Spleen (tissue), 7 donors: ENCODE data around the gene PNMA1.

ENCODE experiments used
- POLR2A ChIP-seq, 3 donors: fragments of 450-650 bp; IDR thresholded peaks; one replicate each; pipeline ENCODE4 v1.5.1; 2017; ENCODE audit warnings: antibody characterized with exemption in 3 of 3, mild to moderate bottlenecking in 1 of 3
- POLR2AphosphoS5 ChIP-seq, 3 donors: sonication (generic); formaldehyde crosslinking; IDR thresholded peaks; one replicate each; pipeline ENCODE4 v1.5.1; 2017; ENCODE audit warnings: antibody characterized with exemption in 3 of 3
- TF ChIP-seq, protein P1 (sequence below), 11 experiments: fragments of 200-600 bp in 7 of 11; fragments of 450-650 bp in 4 of 11; sonication (generic) in 4 of 11; IDR thresholded peaks in 8 of 11; conservative IDR thresholded peaks in 3 of 11; 1 replicate in 7 of 11; 2 replicates in 4 of 11; pipeline versions ENCODE4 v1.4.0 to v1.8.0; 2016 to 2021; ENCODE audit warnings: antibody characterized with exemption in 11 of 11, inconsistent platforms in 4 of 11, mild to moderate bottlenecking in 1 of 11
- donor health status: DM: no; HTN: no; CAD: no; lungs with moderate emphysema.
- donor health status: DM: no; HTN: no; CAD: no.
- donor health status: DM: no; HTN: no; CAD: no.

DNA sequence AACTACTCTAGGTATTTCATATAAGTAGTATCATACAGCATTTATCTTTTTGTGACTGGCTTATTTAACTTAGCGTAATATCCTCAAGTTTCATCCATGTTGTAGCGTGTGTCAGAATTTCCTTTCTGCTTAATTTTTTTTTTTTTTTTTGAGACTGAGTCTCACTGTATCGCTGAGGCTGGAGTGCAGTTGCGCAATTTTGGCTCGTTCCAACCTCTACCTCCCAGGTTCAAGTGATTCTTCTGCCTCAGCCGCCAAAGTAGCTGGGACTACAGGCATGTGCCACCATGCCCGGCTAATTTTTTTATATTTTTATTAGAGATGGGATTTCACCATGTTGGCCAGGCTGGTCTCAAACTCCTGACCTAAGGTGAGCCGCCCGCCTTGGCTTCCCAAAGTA is 28.9 kb downstream of the PNMA1 start:
- TF ChIP-seq, protein P1, sequence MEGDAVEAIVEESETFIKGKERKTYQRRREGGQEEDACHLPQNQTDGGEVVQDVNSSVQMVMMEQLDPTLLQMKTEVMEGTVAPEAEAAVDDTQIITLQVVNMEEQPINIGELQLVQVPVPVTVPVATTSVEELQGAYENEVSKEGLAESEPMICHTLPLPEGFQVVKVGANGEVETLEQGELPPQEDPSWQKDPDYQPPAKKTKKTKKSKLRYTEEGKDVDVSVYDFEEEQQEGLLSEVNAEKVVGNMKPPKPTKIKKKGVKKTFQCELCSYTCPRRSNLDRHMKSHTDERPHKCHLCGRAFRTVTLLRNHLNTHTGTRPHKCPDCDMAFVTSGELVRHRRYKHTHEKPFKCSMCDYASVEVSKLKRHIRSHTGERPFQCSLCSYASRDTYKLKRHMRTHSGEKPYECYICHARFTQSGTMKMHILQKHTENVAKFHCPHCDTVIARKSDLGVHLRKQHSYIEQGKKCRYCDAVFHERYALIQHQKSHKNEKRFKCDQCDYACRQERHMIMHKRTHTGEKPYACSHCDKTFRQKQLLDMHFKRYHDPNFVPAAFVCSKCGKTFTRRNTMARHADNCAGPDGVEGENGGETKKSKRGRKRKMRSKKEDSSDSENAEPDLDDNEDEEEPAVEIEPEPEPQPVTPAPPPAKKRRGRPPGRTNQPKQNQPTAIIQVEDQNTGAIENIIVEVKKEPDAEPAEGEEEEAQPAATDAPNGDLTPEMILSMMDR (IDR thresholded peaks at IDR 0.05 in 8 of 11, conservative IDR thresholded peaks at IDR 0.05 in 3 of 11): no peak
- no peak for TF ChIP-seq POLR2A (IDR thresholded peaks at IDR 0.05)
- no peak for TF ChIP-seq POLR2AphosphoS5 (IDR thresholded peaks at IDR 0.05)
